T-helper 17 cell (primary cell): Measurements from ENCODE around the gene RPSA. TPM values are rescaled to one million over a fixed set of nuclear protein-coding genes. Genes with fewer than 3 reads are reported as not detected.
"Not testable (repeated sequence)": the region's sequence is repeated elsewhere in the genome, so short reads cannot be mapped to it uniquely, and the experiment has no call there.

Experiments used
- ATAC-seq: fragments of 150-1000 bp; cut with Tn5 transposase; 2 replicates; pipeline ENCODE4 v1.10.0; 2021; ENCODE audit warnings: mild to moderate bottlenecking, moderate library complexity
- DNase-seq, 3 donors: peaks; one replicate each; pipeline versions ENCODE4 v3.0.0 to v3.0.0-alpha.2; 2020 to 2021
- H3K9me3 ChIP-seq: one replicate; pipeline ENCODE4 v1.7.0; 2013; ENCODE audit warnings: low read length, mild to moderate bottlenecking; ENCODE audit not compliant: control insufficient read depth, poor library complexity, severe bottlenecking
- H3K27ac Mint-ChIP-seq: one replicate; pipeline ENCODE4 v1.8.0; 2022; ENCODE audit warnings: mild to moderate bottlenecking, moderate library complexity, mixed read lengths
- H3K27me3 Mint-ChIP-seq: one replicate; pipeline ENCODE4 v1.8.0; 2022; ENCODE audit warnings: mixed read lengths
- H3K36me3 Mint-ChIP-seq: one replicate; pipeline ENCODE4 v1.8.0; 2022; ENCODE audit warnings: low read depth, mixed read lengths
- H3K4me1 Mint-ChIP-seq: one replicate; pipeline ENCODE4 v1.8.0; 2022; ENCODE audit warnings: mild to moderate bottlenecking, mixed read lengths
- H3K4me3 Mint-ChIP-seq: one replicate; pipeline ENCODE4 v1.8.0; 2022; ENCODE audit warnings: mild to moderate bottlenecking, moderate library complexity, mixed read lengths
- total RNA-seq, 4 donors: library from RNA in 2 of 4; stranded (reverse) in 2 of 4; gene quantifications; one replicate each; pipeline ENCODE4 v1.2.3 and lab custom pipeline; 2022 to 2026

RPSA gene
- total RNA-seq, 2 donors from 2014 or later, result 1,939 to 2,030 TPM

- Mint-ChIP-seq H3K4me3 (no peak overlapping the region), H3K36me3 (peaks cover 2% of the 10 kb centered on the region), H3K27me3 (peaks cover 47% of the 10 kb centered on the region), H3K4me1 (no peaks in the 10 kb centered on the region), H3K27ac (no peak overlapping the region)
- ATAC-seq (no peak), DNase-seq (no peak)
- H3K9me3 ChIP-seq, result no peaks in the 10 kb centered on the region
These were observed 50.8 kb downstream of the RPSA start for GRCh38 chr3:39457361-39457760.

GRCh38 chr3:39458579-39458978, 52.1 kb downstream of the RPSA start:
- H3K4me1 Mint-ChIP-seq, ATAC-seq: not testable (repeated sequence)

GRCh38 chr3:39460677-39461076, 54.2 kb downstream of the RPSA start:
- no peaks in the 10 kb centered on the region for H3K4me1 Mint-ChIP-seq
- no peak for ATAC-seq
- peaks cover 43% of the 10 kb centered on the region for H3K27me3 Mint-ChIP-seq
- H3K27ac Mint-ChIP-seq, result no peak overlapping the region
- no peaks in the 10 kb centered on the region for H3K9me3 ChIP-seq
- no peak overlapping the region for H3K4me3 Mint-ChIP-seq
- DNase-seq, result no peak
- no peaks in the 10 kb centered on the region for H3K36me3 Mint-ChIP-seq

More at GRCh38 chr3:39458579-39458978, 52.1 kb downstream of the RPSA start:
- H3K4me3 Mint-ChIP-seq, H3K36me3 Mint-ChIP-seq, H3K27ac Mint-ChIP-seq, H3K9me3 ChIP-seq, DNase-seq: not testable (repeated sequence)
- peaks cover 47% of the 10 kb centered on the region for H3K27me3 Mint-ChIP-seq

Other genes starting within 250 kb of the RPSA start
- not detected for gene XIRP1, start 214.1 kb upstream of the RPSA start, total RNA-seq
- 1 to 10 TPM in 1 of 2 donors, under 1 TPM in 1; 0.65 to 3.1 TPM for gene CX3CR1, start 126.7 kb upstream of the RPSA start, total RNA-seq
- 1 to 10 TPM; 2.5 to 9.0 TPM for gene CCR8, start 77.0 kb upstream of the RPSA start, total RNA-seq
- gene SLC25A38, start 23.4 kb upstream of the RPSA start, total RNA-seq, result 10 to 100 TPM; 39.9 to 55.4 TPM
- not detected for gene MOBP, start 61.0 kb downstream of the RPSA start, total RNA-seq